HL-60 (cell line): ENCODE results near the gene MSN.
A peak's percentile ranks its signal among the peaks of the same experiment; 100 is the strongest.

Source experiments
- DNase-seq, 2 experiments: peaks; one replicate each; pipeline ENCODE4 v3.0.0-alpha.2; 2010 to 2020; ENCODE audit warnings: low read depth in 1 of 2, low spot score in 1 of 2
- H3K27ac ChIP-seq: fragments of 250-450 bp; sonication (Bioruptor Pico); replicated peaks from 2 replicates; pipeline ENCODE4 v1.5.1; 2020; ENCODE audit warnings: mild to moderate bottlenecking, moderate library complexity
- H3K27me3 ChIP-seq: fragments of 250-450 bp; sonication (Bioruptor Pico); 2 replicates; pipeline ENCODE4 v1.5.1; 2021; ENCODE audit warnings: mild to moderate bottlenecking, moderate library complexity; ENCODE audit not compliant: insufficient read depth, poor library complexity, severe bottlenecking
- H3K4me3 ChIP-seq: replicated peaks from 2 replicates; pipeline ENCODE4 v1.5.1; 2011; ENCODE audit warnings: mild to moderate bottlenecking, control low read depth, low read length; ENCODE audit not compliant: insufficient read depth
- GABPA ChIP-seq: IDR thresholded peaks from 2 replicates; pipeline ENCODE4 v1.6.1; 2012; ENCODE audit warnings: low read depth
- POLR2AphosphoS5 ChIP-seq: IDR thresholded peaks from 2 replicates; pipeline ENCODE4 v1.6.1; 2012; ENCODE audit warnings: low read depth
- REST ChIP-seq: IDR thresholded peaks from 2 replicates; pipeline ENCODE4 v1.6.1; 2012; ENCODE audit warnings: low read depth; ENCODE audit not compliant: insufficient replicate concordance
- SPI1 ChIP-seq: IDR thresholded peaks from 2 replicates; pipeline ENCODE4 v1.6.1; 2012; ENCODE audit warnings: low read depth, mild to moderate bottlenecking, borderline replicate concordance
- TF ChIP-seq, protein P1 (sequence below): IDR thresholded peaks from one replicate; pipeline ENCODE4 v1.5.1; 2011; ENCODE audit warnings: low read length, control low read depth, inconsistent platforms; ENCODE audit not compliant: insufficient read depth

Gene MSN

DNA sequence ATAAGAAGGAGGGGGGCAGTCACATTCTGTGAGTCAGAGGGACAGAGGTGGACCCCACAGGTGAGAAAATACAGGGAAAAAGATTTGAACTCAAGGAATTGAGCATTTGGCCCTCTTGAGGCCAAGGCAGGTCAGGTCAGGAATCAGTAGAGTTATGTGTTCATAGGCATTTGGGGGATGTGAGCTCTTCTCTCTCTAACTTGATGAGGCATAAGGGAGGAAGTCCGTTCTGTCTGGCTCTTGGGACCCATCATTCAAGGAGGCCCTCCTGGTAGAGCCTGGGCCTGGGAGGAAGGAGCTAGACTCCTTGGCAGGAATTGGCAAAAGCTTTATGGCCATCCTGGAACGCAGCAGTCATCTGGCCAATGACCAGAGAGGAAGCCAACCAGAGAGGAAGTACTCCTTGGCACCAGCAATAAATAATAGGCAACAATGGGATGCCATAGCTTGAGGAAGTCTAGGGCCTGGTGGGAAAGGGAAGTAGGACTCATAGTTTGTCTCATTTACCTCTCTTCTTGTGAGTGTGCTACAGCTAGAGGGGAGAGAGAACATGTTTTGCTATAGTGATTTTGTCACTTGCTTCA lies 53.0 kb downstream of the MSN start:
- TF ChIP-seq SPI1: peak; percentile 77; the same call in 1 of the 2 replicates
- TF ChIP-seq, protein P1, sequence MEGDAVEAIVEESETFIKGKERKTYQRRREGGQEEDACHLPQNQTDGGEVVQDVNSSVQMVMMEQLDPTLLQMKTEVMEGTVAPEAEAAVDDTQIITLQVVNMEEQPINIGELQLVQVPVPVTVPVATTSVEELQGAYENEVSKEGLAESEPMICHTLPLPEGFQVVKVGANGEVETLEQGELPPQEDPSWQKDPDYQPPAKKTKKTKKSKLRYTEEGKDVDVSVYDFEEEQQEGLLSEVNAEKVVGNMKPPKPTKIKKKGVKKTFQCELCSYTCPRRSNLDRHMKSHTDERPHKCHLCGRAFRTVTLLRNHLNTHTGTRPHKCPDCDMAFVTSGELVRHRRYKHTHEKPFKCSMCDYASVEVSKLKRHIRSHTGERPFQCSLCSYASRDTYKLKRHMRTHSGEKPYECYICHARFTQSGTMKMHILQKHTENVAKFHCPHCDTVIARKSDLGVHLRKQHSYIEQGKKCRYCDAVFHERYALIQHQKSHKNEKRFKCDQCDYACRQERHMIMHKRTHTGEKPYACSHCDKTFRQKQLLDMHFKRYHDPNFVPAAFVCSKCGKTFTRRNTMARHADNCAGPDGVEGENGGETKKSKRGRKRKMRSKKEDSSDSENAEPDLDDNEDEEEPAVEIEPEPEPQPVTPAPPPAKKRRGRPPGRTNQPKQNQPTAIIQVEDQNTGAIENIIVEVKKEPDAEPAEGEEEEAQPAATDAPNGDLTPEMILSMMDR: no peak
- DNase-seq: peak; percentile 59 to 63
- Histone ChIP-seq H3K4me3 (no peak overlapping the region), H3K27me3 (no peaks in the 10 kb centered on the region), H3K27ac (no peak overlapping the region)

GRCh38 chrX:65723706-65724105 lies 56.3 kb downstream of the MSN start:
- TF ChIP-seq SPI1: no peak
- TF ChIP-seq, protein P1: no peak
- Histone ChIP-seq H3K27ac (no peak overlapping the region), H3K4me3 (no peak overlapping the region), H3K27me3 (no peaks in the 10 kb centered on the region)
- DNase-seq: no peak

DNA sequence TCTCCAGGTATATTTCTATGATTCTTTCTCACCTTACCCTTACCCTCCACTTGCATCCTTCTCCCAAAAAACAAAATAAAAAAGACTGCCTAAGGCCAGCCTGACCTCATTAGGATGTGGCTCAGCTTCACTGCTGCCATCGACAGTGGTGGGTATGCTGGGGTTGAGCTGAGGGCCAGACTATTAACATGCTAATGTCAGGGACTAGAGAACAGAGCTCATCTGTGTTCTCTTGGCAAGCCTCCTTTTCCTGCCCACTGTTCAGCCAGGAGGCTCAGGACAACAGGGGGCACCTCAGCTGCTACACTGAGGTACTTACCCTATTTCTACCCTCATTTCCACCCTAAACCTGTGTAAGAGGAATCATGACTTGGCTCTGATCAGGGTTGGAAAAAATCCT lies 59.3 kb downstream of the MSN start:
- TF ChIP-seq SPI1 (no peak), GABPA (no peak), POLR2AphosphoS5 (no peak), REST (no peak)
- TF ChIP-seq, protein P1: no peak
- H3K4me3 ChIP-seq: no peak overlapping the region
- H3K27me3 ChIP-seq: no peaks in the 10 kb centered on the region
- no peak for DNase-seq
- H3K27ac ChIP-seq: no peak overlapping the region

GRCh38 chrX:65731684-65732289 lies 64.3 kb downstream of the MSN start:
- TF ChIP-seq GABPA: no peak
- TF ChIP-seq POLR2AphosphoS5: no peak
- H3K4me3 ChIP-seq: no peak overlapping the region
- no peak for DNase-seq
- H3K27ac ChIP-seq: no peak overlapping the region
- no peaks in the 10 kb centered on the region for H3K27me3 ChIP-seq

- H3K27me3 ChIP-seq: no peaks in the 10 kb centered on the region
- DNase-seq: no peak
- no peak overlapping the region for H3K27ac ChIP-seq
- no peak overlapping the region for H3K4me3 ChIP-seq
- TF ChIP-seq, protein P1: no peak
- no peak; the same call in 1 of the 2 replicates for TF ChIP-seq POLR2AphosphoS5
- TF ChIP-seq GABPA: no peak
- TF ChIP-seq SPI1: no peak
- no peak for TF ChIP-seq REST
These were observed 73.5 kb downstream of the MSN start for GRCh38 chrX:65740909-65741308.
